WERI-Rb-1 (cell line): ENCODE data around the gene DAB2IP.

Experiments
- DNase-seq: peaks from one replicate; pipeline ENCODE4 v3.0.0-alpha.2; 2020
- H3K27ac ChIP-seq: fragments of 250-450 bp; sonication (Bioruptor Pico); 2 replicates; pipeline ENCODE4 v1.5.1; 2020; ENCODE audit warnings: mild to moderate bottlenecking, moderate library complexity
- H3K27me3 ChIP-seq: fragments of 250-450 bp; sonication (Bioruptor Pico); 2 replicates; pipeline ENCODE4 v1.5.1; 2021; ENCODE audit warnings: mild to moderate bottlenecking, low read depth, moderate library complexity; ENCODE audit not compliant: insufficient read depth, severe bottlenecking
- H3K36me3 ChIP-seq: fragments of 250-450 bp; sonication (Bioruptor Pico); 2 replicates; pipeline ENCODE4 v1.5.1; 2020; ENCODE audit warnings: mild to moderate bottlenecking, moderate library complexity
- H3K4me3 ChIP-seq: 2 replicates; pipeline ENCODE4 v1.5.1; 2011; ENCODE audit warnings: low read depth, mild to moderate bottlenecking, control low read depth, low read length
- H3K9me3 ChIP-seq: fragments of 250-450 bp; sonication (Bioruptor Pico); 2 replicates; pipeline ENCODE4 v1.5.1; 2021; ENCODE audit warnings: mild to moderate bottlenecking, moderate library complexity; ENCODE audit not compliant: severe bottlenecking
- CTCF ChIP-seq: IDR thresholded peaks from 2 replicates; pipeline ENCODE4 v1.5.1; 2011; ENCODE audit warnings: low read depth, mild to moderate bottlenecking, control low read depth, inconsistent platforms, low read length

Gene DAB2IP

GRCh38 chr9:121818016-121818661 is 166.7 kb downstream of the DAB2IP start:
- Histone ChIP-seq H3K27me3 (no peaks in the 10 kb centered on the region), H3K36me3 (no peaks in the 10 kb centered on the region), H3K27ac (no peak overlapping the region), H3K9me3 (no peaks in the 10 kb centered on the region), H3K4me3 (no peak overlapping the region)
- DNase-seq, result no peak
- no peak for TF ChIP-seq CTCF

- TF ChIP-seq CTCF, result no peak
- Histone ChIP-seq H3K36me3 (no peaks in the 10 kb centered on the region), H3K27me3 (no peaks in the 10 kb centered on the region), H3K4me3 (no peak overlapping the region), H3K9me3 (no peaks in the 10 kb centered on the region), H3K27ac (no peak overlapping the region)
- DNase-seq, result no peak
These were observed 167.5 kb downstream of the DAB2IP start for GRCh38 chr9:121818841-121819427.

GRCh38 chr9:121819428-121820231 is 168.2 kb downstream of the DAB2IP start:
- Histone ChIP-seq H3K36me3 (no peaks in the 10 kb centered on the region), H3K27me3 (no peaks in the 10 kb centered on the region), H3K27ac (no peak overlapping the region), H3K4me3 (peak overlapping the region; percentile 11), H3K9me3 (no peaks in the 10 kb centered on the region)
- no peak for DNase-seq
- no peak for TF ChIP-seq CTCF

GRCh38 chr9:121820286-121821005 is 169.0 kb downstream of the DAB2IP start:
- DNase-seq, result no peak
- H3K9me3 ChIP-seq, result no peaks in the 10 kb centered on the region
- no peaks in the 10 kb centered on the region for H3K36me3 ChIP-seq
- H3K4me3 ChIP-seq, result no peak overlapping the region
- no peak overlapping the region for H3K27ac ChIP-seq
- no peaks in the 10 kb centered on the region for H3K27me3 ChIP-seq
- TF ChIP-seq CTCF, result no peak

GRCh38 chr9:121821326-121821725 is 169.9 kb downstream of the DAB2IP start:
- H3K9me3 ChIP-seq, result no peaks in the 10 kb centered on the region
- no peak for TF ChIP-seq CTCF
- no peaks in the 10 kb centered on the region for H3K27me3 ChIP-seq
- no peak for DNase-seq
- H3K4me3 ChIP-seq, result no peak overlapping the region
- no peaks in the 10 kb centered on the region for H3K36me3 ChIP-seq
- no peak overlapping the region; the same call in 1 of the 2 replicates for H3K27ac ChIP-seq
